ENCODE measurements around the gene PODNL1. TPM values are rescaled to one million over a fixed set of nuclear protein-coding genes. Genes with fewer than 3 reads are reported as not detected.
A peak's percentile ranks its signal among the peaks of the same experiment; 100 is the strongest.

PODNL1 gene
- total RNA-seq, 2 donors from 2014 or later, result 0.66 TPM; not detected in 1

DNA sequence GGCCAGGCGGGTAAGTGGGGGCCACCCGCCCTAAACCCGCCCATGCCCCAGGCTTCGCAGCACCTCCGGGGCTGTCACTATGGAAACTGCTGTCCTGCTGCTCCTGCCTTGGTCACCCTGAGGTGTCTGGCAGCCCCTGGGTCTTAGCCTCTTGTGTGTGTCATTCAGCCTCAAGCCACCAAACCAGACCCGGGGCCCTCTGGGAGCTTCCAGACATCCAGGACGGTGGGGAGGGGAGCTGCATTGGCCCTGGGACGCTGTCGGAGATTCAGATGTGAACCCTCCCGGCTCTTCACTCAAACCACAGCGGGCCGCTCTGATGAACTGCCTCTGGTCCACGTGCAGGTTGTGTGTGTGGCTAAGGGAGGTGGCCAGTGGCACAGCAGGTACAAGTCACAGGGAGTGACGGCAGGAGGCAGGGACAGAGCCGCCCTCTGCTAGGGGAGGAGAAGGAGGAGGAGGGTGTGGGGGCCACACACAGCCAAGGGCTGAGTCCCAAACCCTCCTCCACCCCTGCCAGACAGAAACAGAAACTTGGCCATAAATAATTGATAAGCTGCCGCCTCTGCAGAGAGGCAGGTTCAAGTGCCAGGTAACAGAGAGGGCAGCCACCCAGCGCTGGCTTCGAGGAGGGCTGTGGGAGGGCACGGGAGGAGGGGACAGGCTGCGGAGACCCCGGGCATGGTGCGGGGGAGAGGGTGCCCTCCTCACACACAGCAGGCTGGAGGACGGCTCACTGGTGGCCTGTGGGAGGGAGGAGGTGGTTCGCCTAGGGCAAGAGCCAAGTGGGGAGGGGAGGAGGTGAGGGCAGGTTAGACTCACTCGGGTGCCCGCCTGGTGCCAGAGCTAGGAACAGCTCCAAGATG lies 53.3 kb downstream of the PODNL1 start:
- DNase-seq (peak; percentile 92 to 97 (median 95)), ATAC-seq (peak; percentile 86)
- Histone ChIP-seq H3K27me3 (no peaks in the 10 kb centered on the region), H3K4me1 (peaks cover 53% of the 10 kb centered on the region), H3K9me3 (no peaks in the 10 kb centered on the region), H3K27ac (peak overlapping the region; percentile 92 to 96 (median 94)), H3K4me3 (no peak overlapping the region), H3K36me3 (replicated peaks in 1 of 2; ENCODE audit: insufficient read depth in 1 of 2, low read depth in 2 of 2) (no peaks in the 10 kb centered on the region)
- WGBS, 2 donors, result 15 to 22% methylated on average over 12 to 26 of the region's 26 CpGs
- intact Hi-C loops (cut with DNase I), result loop anchor here (5.0 kb wide), 1 partner anchor 187 kb away; the partner anchor contains the start of gene MISP3
- TF ChIP-seq, protein P1, sequence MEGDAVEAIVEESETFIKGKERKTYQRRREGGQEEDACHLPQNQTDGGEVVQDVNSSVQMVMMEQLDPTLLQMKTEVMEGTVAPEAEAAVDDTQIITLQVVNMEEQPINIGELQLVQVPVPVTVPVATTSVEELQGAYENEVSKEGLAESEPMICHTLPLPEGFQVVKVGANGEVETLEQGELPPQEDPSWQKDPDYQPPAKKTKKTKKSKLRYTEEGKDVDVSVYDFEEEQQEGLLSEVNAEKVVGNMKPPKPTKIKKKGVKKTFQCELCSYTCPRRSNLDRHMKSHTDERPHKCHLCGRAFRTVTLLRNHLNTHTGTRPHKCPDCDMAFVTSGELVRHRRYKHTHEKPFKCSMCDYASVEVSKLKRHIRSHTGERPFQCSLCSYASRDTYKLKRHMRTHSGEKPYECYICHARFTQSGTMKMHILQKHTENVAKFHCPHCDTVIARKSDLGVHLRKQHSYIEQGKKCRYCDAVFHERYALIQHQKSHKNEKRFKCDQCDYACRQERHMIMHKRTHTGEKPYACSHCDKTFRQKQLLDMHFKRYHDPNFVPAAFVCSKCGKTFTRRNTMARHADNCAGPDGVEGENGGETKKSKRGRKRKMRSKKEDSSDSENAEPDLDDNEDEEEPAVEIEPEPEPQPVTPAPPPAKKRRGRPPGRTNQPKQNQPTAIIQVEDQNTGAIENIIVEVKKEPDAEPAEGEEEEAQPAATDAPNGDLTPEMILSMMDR (IDR thresholded peaks at IDR 0.05), result peak in 4 of 7 experiments; percentile 35 to 54 (median 43)
- TF ChIP-seq POLR2A (IDR thresholded peaks at IDR 0.05), result peak; percentile 82 to 93 (median 91)

DNA sequence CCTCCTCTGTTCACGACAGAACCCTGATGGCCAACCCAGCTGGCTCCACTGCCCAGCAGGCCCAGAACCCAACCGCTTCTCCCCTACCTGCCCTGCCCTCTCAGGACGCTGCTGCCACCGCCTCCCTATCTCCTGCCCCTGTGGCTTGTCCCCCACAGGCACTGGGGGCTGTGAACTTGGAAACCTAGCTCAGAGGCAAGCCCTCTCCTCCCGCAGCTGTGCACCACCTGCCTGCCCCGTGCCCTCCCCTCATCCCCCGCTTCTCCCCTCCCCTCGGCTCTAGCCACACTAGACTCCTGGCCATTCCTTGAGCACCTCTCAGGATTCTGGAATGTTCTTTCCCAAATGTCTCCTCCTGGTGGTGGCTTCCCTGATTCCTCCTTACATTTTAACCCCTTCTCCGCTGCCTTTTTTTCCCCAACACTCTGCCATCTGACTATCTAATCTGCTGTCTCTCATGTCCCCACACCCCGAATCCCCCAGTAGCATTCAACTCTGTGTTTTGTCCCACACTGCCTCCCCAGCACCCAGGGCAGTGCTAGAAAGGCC lies 54.6 kb downstream of the PODNL1 start:
- H3K27me3 ChIP-seq, result no peaks in the 10 kb centered on the region
- intact Hi-C loops (cut with DNase I), result loop anchor here (5.0 kb wide), 1 partner anchor 189 kb away; the partner anchor contains the start of gene MISP3
- DNase-seq, result no peak
- no peaks in the 10 kb centered on the region for H3K9me3 ChIP-seq
- TF ChIP-seq, protein P1 (IDR thresholded peaks at IDR 0.05), result peak in 1 of 7 experiments; percentile 10
- TF ChIP-seq POLR2A (IDR thresholded peaks at IDR 0.05), result no peak
- peak overlapping the region in 2 of 4 donors; percentile 92 to 94 for H3K27ac ChIP-seq
- H3K36me3 ChIP-seq (replicated peaks in 1 of 2; ENCODE audit: insufficient read depth in 1 of 2, low read depth in 2 of 2), result no peaks in the 10 kb centered on the region
- peaks cover 62% of the 10 kb centered on the region for H3K4me1 ChIP-seq
- no peak for ATAC-seq
- 85 to 90% methylated on average over 9 to 10 of the region's 10 CpGs for WGBS, 2 donors
- H3K4me3 ChIP-seq, result no peak overlapping the region

GRCh38 chr19:13882836-13883235 lies 55.4 kb downstream of the PODNL1 start:
- H3K4me1 ChIP-seq, result peaks cover 62% of the 10 kb centered on the region
- no peak overlapping the region for H3K4me3 ChIP-seq
- DNase-seq, result no peak
- no peak for TF ChIP-seq POLR2A (IDR thresholded peaks at IDR 0.05)
- TF ChIP-seq, protein P1 (IDR thresholded peaks at IDR 0.05), result no peak
- peak overlapping the region in 1 of 4 donors; percentile 89 for H3K27ac ChIP-seq
- ATAC-seq, result no peak
- no peaks in the 10 kb centered on the region for H3K9me3 ChIP-seq
- 98 to 100% methylated on average over 4 to 11 of the region's 12 CpGs for WGBS, 2 donors
- intact Hi-C loops (cut with DNase I), result loop anchor here (5.0 kb wide), 1 partner anchor 189 kb away; the partner anchor contains the start of gene MISP3
- H3K36me3 ChIP-seq (replicated peaks in 1 of 2; ENCODE audit: insufficient read depth in 1 of 2, low read depth in 2 of 2), result no peaks in the 10 kb centered on the region
- no peaks in the 10 kb centered on the region for H3K27me3 ChIP-seq

GRCh38 chr19:13882419-13882795 lies 55.8 kb downstream of the PODNL1 start:
- H3K27ac ChIP-seq, result peak overlapping the region in 2 of 4 donors; percentile 89 to 90
- TF ChIP-seq, protein P1 (IDR thresholded peaks at IDR 0.05), result no peak
- TF ChIP-seq POLR2A (IDR thresholded peaks at IDR 0.05), result no peak
- peaks cover 62% of the 10 kb centered on the region for H3K4me1 ChIP-seq
- H3K36me3 ChIP-seq (replicated peaks in 1 of 2; ENCODE audit: insufficient read depth in 1 of 2, low read depth in 2 of 2), result no peaks in the 10 kb centered on the region
- 75 to 82% methylated on average over 2 to 5 of the region's 5 CpGs for WGBS, 2 donors
- H3K9me3 ChIP-seq, result no peaks in the 10 kb centered on the region
- H3K4me3 ChIP-seq, result no peak overlapping the region
- DNase-seq (no peak), ATAC-seq (no peak)
- H3K27me3 ChIP-seq, result no peaks in the 10 kb centered on the region
- intact Hi-C loops (cut with DNase I), result loop anchor here (5.0 kb wide), 1 partner anchor 190 kb away; the partner anchor contains the start of gene MISP3
